ENCODE measurements around the gene BEST4.

DNA sequence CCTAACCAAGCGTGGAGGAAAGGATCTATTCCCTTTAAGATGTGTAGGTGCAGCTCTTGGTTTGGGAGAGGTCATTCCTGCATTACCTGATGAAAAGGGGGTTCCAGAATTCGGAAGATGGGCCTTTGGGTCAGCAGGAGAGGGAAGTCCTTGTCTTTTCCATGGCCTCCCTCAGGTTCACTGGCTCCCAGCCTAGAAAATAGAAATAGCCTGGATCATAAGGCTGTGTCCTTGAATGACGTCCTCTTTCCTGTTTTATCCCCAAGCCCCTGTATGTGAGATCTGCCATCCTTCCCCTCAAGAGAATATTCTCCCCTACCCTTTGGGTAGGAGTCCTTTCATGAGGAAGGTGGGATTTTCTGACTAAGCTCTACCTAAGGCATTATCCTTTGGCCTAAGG, 27.1 kb downstream of the BEST4 start:
- TF ChIP-seq, protein P1, sequence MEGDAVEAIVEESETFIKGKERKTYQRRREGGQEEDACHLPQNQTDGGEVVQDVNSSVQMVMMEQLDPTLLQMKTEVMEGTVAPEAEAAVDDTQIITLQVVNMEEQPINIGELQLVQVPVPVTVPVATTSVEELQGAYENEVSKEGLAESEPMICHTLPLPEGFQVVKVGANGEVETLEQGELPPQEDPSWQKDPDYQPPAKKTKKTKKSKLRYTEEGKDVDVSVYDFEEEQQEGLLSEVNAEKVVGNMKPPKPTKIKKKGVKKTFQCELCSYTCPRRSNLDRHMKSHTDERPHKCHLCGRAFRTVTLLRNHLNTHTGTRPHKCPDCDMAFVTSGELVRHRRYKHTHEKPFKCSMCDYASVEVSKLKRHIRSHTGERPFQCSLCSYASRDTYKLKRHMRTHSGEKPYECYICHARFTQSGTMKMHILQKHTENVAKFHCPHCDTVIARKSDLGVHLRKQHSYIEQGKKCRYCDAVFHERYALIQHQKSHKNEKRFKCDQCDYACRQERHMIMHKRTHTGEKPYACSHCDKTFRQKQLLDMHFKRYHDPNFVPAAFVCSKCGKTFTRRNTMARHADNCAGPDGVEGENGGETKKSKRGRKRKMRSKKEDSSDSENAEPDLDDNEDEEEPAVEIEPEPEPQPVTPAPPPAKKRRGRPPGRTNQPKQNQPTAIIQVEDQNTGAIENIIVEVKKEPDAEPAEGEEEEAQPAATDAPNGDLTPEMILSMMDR (IDR thresholded peaks at IDR 0.05), result no peak
- no peak for TF ChIP-seq POLR2A (IDR thresholded peaks at IDR 0.05)
